CD4-positive, CD25-positive, alpha-beta regulatory T cell (primary cell): ENCODE results near the gene C11orf52. TPM values are rescaled to one million over a fixed set of nuclear protein-coding genes. Genes with fewer than 3 reads are reported as not detected.
A peak's percentile ranks its signal among the peaks of the same experiment; 100 is the strongest.
"Not testable (repeated sequence)": the region's sequence is repeated elsewhere in the genome, so short reads cannot be mapped to it uniquely, and the experiment has no call there.

Source experiments
- ATAC-seq, 2 donors: fragments of 150-1000 bp; cut with Tn5 transposase; one replicate each; pipeline ENCODE4 v1.10.0; 2021; ENCODE audit warnings: low read depth in 2 of 2, moderate number of reproducible peaks in 2 of 2, moderate library complexity in 1 of 2
- DNase-seq, 3 donors: peaks; one replicate each; pipeline versions ENCODE4 v3.0.0 to v3.0.0-alpha.2; 2012 to 2022; ENCODE audit warnings: mixed read lengths in 1 of 3
- H3K27ac ChIP-seq: one replicate; pipeline ENCODE4 v1.7.0; 2013; ENCODE audit warnings: mild to moderate bottlenecking, low read length; ENCODE audit not compliant: insufficient read depth, poor library complexity, severe bottlenecking
- H3K27me3 ChIP-seq: one replicate; pipeline ENCODE4 v1.7.0; 2013; ENCODE audit warnings: low read length; ENCODE audit not compliant: control insufficient read depth, insufficient read depth
- H3K36me3 ChIP-seq: one replicate; pipeline ENCODE4 v1.7.0; 2013; ENCODE audit warnings: mild to moderate bottlenecking, low read length, moderate library complexity; ENCODE audit not compliant: control insufficient read depth, insufficient read depth
- H3K4me1 ChIP-seq: 2 replicates; pipeline ENCODE4 v1.7.0; 2013; ENCODE audit warnings: mild to moderate bottlenecking, low read length; ENCODE audit not compliant: insufficient read depth, control insufficient read depth, poor library complexity, severe bottlenecking
- H3K4me3 ChIP-seq: one replicate; pipeline ENCODE4 v1.7.0; 2013; ENCODE audit warnings: low read depth, mild to moderate bottlenecking, low read length, moderate library complexity
- H3K9me3 ChIP-seq, 2 experiments: 1 replicate in 1 of 2; 2 replicates in 1 of 2; pipeline ENCODE4 v1.7.0; 2013; ENCODE audit warnings: low read length in 2 of 2, mild to moderate bottlenecking in 1 of 2, moderate library complexity in 1 of 2; ENCODE audit not compliant: control insufficient read depth in 2 of 2
- H3K27ac Mint-ChIP-seq, 3 donors: one replicate each; pipeline ENCODE4 v1.8.0; 2020 to 2022; ENCODE audit warnings: mild to moderate bottlenecking in 3 of 3, mixed read lengths in 3 of 3, moderate library complexity in 2 of 3
- H3K27me3 Mint-ChIP-seq: one replicate; pipeline ENCODE4 v1.8.0; 2022; ENCODE audit warnings: mild to moderate bottlenecking, mixed read lengths
- H3K36me3 Mint-ChIP-seq: one replicate; pipeline ENCODE4 v1.8.0; 2020; ENCODE audit warnings: mixed read lengths
- H3K4me1 Mint-ChIP-seq, 4 donors: one replicate each; pipeline ENCODE4 v1.8.0; 2020 to 2022; ENCODE audit warnings: mixed read lengths in 4 of 4, mild to moderate bottlenecking in 1 of 4
- H3K4me3 Mint-ChIP-seq, 4 donors: one replicate each; pipeline ENCODE4 v1.8.0; 2020 to 2022; ENCODE audit warnings: mild to moderate bottlenecking in 4 of 4, mixed read lengths in 4 of 4, moderate library complexity in 3 of 4
- H3K9me3 Mint-ChIP-seq, 7 donors: one replicate each; pipeline ENCODE4 v1.8.0; 2020 to 2022; ENCODE audit warnings: mixed read lengths in 7 of 7, mild to moderate bottlenecking in 3 of 7, moderate library complexity in 2 of 7
- polyA plus RNA-seq, 4 donors: library from polyadenylated mRNA; unstranded; fragments of 300-500 nt; fragmentation: Illumina TruSeq; gene quantifications; one replicate each; pipeline ENCODE4 v1.2.3, GENCODE V29; 2021
- total RNA-seq: library from RNA; stranded (reverse); gene quantifications from one replicate; pipeline ENCODE4 v1.2.3, GENCODE V29; 2022

Gene C11orf52
- total and polyA plus RNA-seq, 5 donors from 2014 or later = 0.41 TPM; not detected in 4

GRCh38 chr11:111925953-111926352 lies 7.2 kb downstream of the C11orf52 start:
- Histone ChIP-seq H3K4me3 (peak overlapping the region; percentile 72), H3K4me1 (peaks cover 13% of the 10 kb centered on the region), H3K9me3 (no peaks in the 10 kb centered on the region), H3K36me3 (no peaks in the 10 kb centered on the region), H3K27ac (peak overlapping the region; percentile 71), H3K27me3 (peaks cover 4% of the 10 kb centered on the region)
- no peaks in the 10 kb centered on the region for H3K36me3 Mint-ChIP-seq
- no peak for DNase-seq
- H3K27me3 Mint-ChIP-seq = peaks cover 19% of the 10 kb centered on the region
- H3K9me3 Mint-ChIP-seq = peaks cover 0 to 2% (median 0%) of the 10 kb centered on the region in 7 donors
- ATAC-seq = no peak
- H3K4me3 Mint-ChIP-seq = peak overlapping the region; percentile 78 to 94 (median 84)
- H3K27ac Mint-ChIP-seq = peak overlapping the region in 2 of 3 donors; percentile 94 to 95
- H3K4me1 Mint-ChIP-seq = peaks cover 7 to 19% (median 11%) of the 10 kb centered on the region in 4 donors

- peaks cover 0 to 2% (median 0%) of the 10 kb centered on the region in 7 donors for H3K9me3 Mint-ChIP-seq
- peak; percentile 90 to 97 (median 96) for DNase-seq
Measured at GRCh38 chr11:111926505-111927391, 8.0 kb downstream of the C11orf52 start.

GRCh38 chr11:111930472-111930871 lies 11.8 kb downstream of the C11orf52 start:
- Histone ChIP-seq H3K27ac (no peak overlapping the region), H3K4me1 (peaks cover 20% of the 10 kb centered on the region), H3K4me3 (no peak overlapping the region), H3K36me3 (no peaks in the 10 kb centered on the region), H3K27me3 (no peaks in the 10 kb centered on the region), H3K9me3 (no peaks in the 10 kb centered on the region)
- DNase-seq = no peak
- peaks cover 0 to 2% (median 0%) of the 10 kb centered on the region in 7 donors for H3K9me3 Mint-ChIP-seq
- H3K27ac Mint-ChIP-seq = no peak overlapping the region
- ATAC-seq = no peak
- peaks cover 5 to 27% (median 16%) of the 10 kb centered on the region in 4 donors for H3K4me1 Mint-ChIP-seq
- H3K36me3 Mint-ChIP-seq = no peaks in the 10 kb centered on the region
- H3K27me3 Mint-ChIP-seq = peaks cover 12% of the 10 kb centered on the region
- H3K4me3 Mint-ChIP-seq = no peak overlapping the region

More at GRCh38 chr11:111926505-111927391, 8.0 kb downstream of the C11orf52 start:
- H3K4me1 ChIP-seq = peaks cover 15% of the 10 kb centered on the region
- peak overlapping the region; percentile 71 for H3K27ac ChIP-seq
- peaks cover 16% of the 10 kb centered on the region for H3K27me3 Mint-ChIP-seq
- no peaks in the 10 kb centered on the region for H3K9me3 ChIP-seq
- peaks cover 7 to 19% (median 13%) of the 10 kb centered on the region in 4 donors for H3K4me1 Mint-ChIP-seq
- H3K4me3 ChIP-seq = peak overlapping the region; percentile 89
- H3K27ac Mint-ChIP-seq = peak overlapping the region; percentile 77 to 95 (median 94)
- no peaks in the 10 kb centered on the region for H3K27me3 ChIP-seq
- peak; percentile 90 to 93 for ATAC-seq
- no peaks in the 10 kb centered on the region for H3K36me3 ChIP-seq
- no peaks in the 10 kb centered on the region for H3K36me3 Mint-ChIP-seq
- H3K4me3 Mint-ChIP-seq = peak overlapping the region; percentile 86 to 94 (median 88)

GRCh38 chr11:111932611-111932950 lies 13.9 kb downstream of the C11orf52 start:
- H3K9me3 Mint-ChIP-seq = no peaks in the 10 kb centered on the region
- peak in 1 of 3 donors; percentile 16 for DNase-seq
- no peaks in the 10 kb centered on the region for H3K36me3 Mint-ChIP-seq
- peaks cover 8% of the 10 kb centered on the region for H3K27me3 Mint-ChIP-seq
- H3K4me3 ChIP-seq = no peak overlapping the region
- ATAC-seq = no peak
- peak overlapping the region in 3 of 4 donors; percentile 2 to 81 (median 35) for H3K4me3 Mint-ChIP-seq
- peaks cover 19% of the 10 kb centered on the region for H3K4me1 ChIP-seq
- no peak overlapping the region for H3K27ac ChIP-seq
- peak overlapping the region in 1 of 3 donors; percentile 50 for H3K27ac Mint-ChIP-seq
- no peaks in the 10 kb centered on the region for H3K9me3 ChIP-seq
- H3K4me1 Mint-ChIP-seq = peaks cover 1 to 22% (median 10%) of the 10 kb centered on the region in 4 donors
- no peaks in the 10 kb centered on the region for H3K27me3 ChIP-seq
- no peaks in the 10 kb centered on the region for H3K36me3 ChIP-seq

GRCh38 chr11:111933176-111933575 lies 14.5 kb downstream of the C11orf52 start:
- Mint-ChIP-seq H3K27ac (peak overlapping the region in 1 of 3 donors; percentile 43), H3K27me3 (peaks cover 13% of the 10 kb centered on the region), H3K4me1 (peaks cover 5 to 28% (median 14%) of the 10 kb centered on the region in 4 donors)
- H3K27me3 ChIP-seq, H3K36me3 Mint-ChIP-seq, H3K36me3 ChIP-seq, H3K9me3 Mint-ChIP-seq, DNase-seq, H3K27ac ChIP-seq, H3K4me3 Mint-ChIP-seq, H3K4me3 ChIP-seq, H3K9me3 ChIP-seq, ATAC-seq: not testable (repeated sequence)
- H3K4me1 ChIP-seq = peaks cover 24% of the 10 kb centered on the region

GRCh38 chr11:111933872-111934271 lies 15.2 kb downstream of the C11orf52 start:
- Histone ChIP-seq H3K4me3 (no peak overlapping the region), H3K9me3 (no peaks in the 10 kb centered on the region), H3K36me3 (no peaks in the 10 kb centered on the region), H3K27ac (no peak overlapping the region), H3K4me1 (peaks cover 30% of the 10 kb centered on the region), H3K27me3 (no peaks in the 10 kb centered on the region)
- peaks cover 12 to 35% (median 21%) of the 10 kb centered on the region in 4 donors for H3K4me1 Mint-ChIP-seq
- H3K4me3 Mint-ChIP-seq = no peak overlapping the region
- no peaks in the 10 kb centered on the region for H3K9me3 Mint-ChIP-seq
- H3K27me3 Mint-ChIP-seq = peaks cover 17% of the 10 kb centered on the region
- no peak overlapping the region for H3K27ac Mint-ChIP-seq
- ATAC-seq = no peak
- H3K36me3 Mint-ChIP-seq = no peaks in the 10 kb centered on the region
- DNase-seq = no peak

GRCh38 chr11:111934306-111934705 lies 15.6 kb downstream of the C11orf52 start:
- H3K27me3 Mint-ChIP-seq = peaks cover 21% of the 10 kb centered on the region
- Histone ChIP-seq H3K4me1 (peaks cover 33% of the 10 kb centered on the region), H3K9me3 (no peaks in the 10 kb centered on the region), H3K36me3 (no peaks in the 10 kb centered on the region), H3K27ac (no peak overlapping the region), H3K4me3 (no peak overlapping the region), H3K27me3 (no peaks in the 10 kb centered on the region)
- no peaks in the 10 kb centered on the region for H3K36me3 Mint-ChIP-seq
- ATAC-seq (no peak), DNase-seq (no peak)
- peaks cover 13 to 40% (median 24%) of the 10 kb centered on the region in 4 donors for H3K4me1 Mint-ChIP-seq
- H3K9me3 Mint-ChIP-seq = no peaks in the 10 kb centered on the region
- H3K27ac Mint-ChIP-seq = no peak overlapping the region
- H3K4me3 Mint-ChIP-seq = peak overlapping the region in 1 of 4 donors; percentile 4
